ENCODE measurements around the gene LACTB.

Gene LACTB

GRCh38 chr15:63112871-63113270, 8.8 kb upstream of the LACTB start:
- Histone ChIP-seq H3K9me2 (replicated peaks; ENCODE audit: insufficient read depth, low read length) (no peaks in the 10 kb centered on the region), H3K79me2 (ENCODE audit: insufficient read depth, low read length) (no peaks in the 10 kb centered on the region), H2AFZ (ENCODE audit: low read depth, low read length, severe bottlenecking) (no peak overlapping the region), H3K4me3 (ENCODE audit: insufficient read depth, low read length, poor library complexity, severe bottlenecking) (no peak overlapping the region), H3K27me3 (ENCODE audit: low read length) (no peaks in the 10 kb centered on the region), H3K27ac (ENCODE audit: low read depth, low read length) (no peak overlapping the region), H3K4me2 (ENCODE audit: low read depth, low read length, poor library complexity, severe bottlenecking) (no peak overlapping the region), H3K36me3 (ENCODE audit: low read length) (no peaks in the 10 kb centered on the region), H3K9ac (ENCODE audit: low read length) (no peak overlapping the region), H4K20me1 (ENCODE audit: low read depth, low read length) (no peaks in the 10 kb centered on the region), H3F3A (ENCODE audit: insufficient read depth) (no peaks in the 10 kb centered on the region), H3K9me3 (ENCODE audit: insufficient read depth, low read length) (no peaks in the 10 kb centered on the region)
- no peak for TF ChIP-seq CTCF (IDR thresholded peaks at IDR 0.05; ENCODE audit: insufficient read depth, low read length, poor library complexity, severe bottlenecking)
- TF ChIP-seq EZH2phosphoT487 (conservative IDR thresholded peaks at IDR 0.05; ENCODE audit: low read length) = no peak

- Histone ChIP-seq H3K4me2 (ENCODE audit: low read depth, low read length, poor library complexity, severe bottlenecking) (no peak overlapping the region), H2AFZ (ENCODE audit: low read depth, low read length, severe bottlenecking) (no peak overlapping the region), H4K20me1 (ENCODE audit: low read depth, low read length) (no peaks in the 10 kb centered on the region), H3K27ac (ENCODE audit: low read depth, low read length) (no peak overlapping the region), H3K27me3 (ENCODE audit: low read length) (no peaks in the 10 kb centered on the region), H3F3A (ENCODE audit: insufficient read depth) (no peaks in the 10 kb centered on the region), H3K4me3 (ENCODE audit: insufficient read depth, low read length, poor library complexity, severe bottlenecking) (no peak overlapping the region), H3K36me3 (ENCODE audit: low read length) (no peaks in the 10 kb centered on the region), H3K9me2 (replicated peaks; ENCODE audit: insufficient read depth, low read length) (no peaks in the 10 kb centered on the region), H3K9ac (ENCODE audit: low read length) (no peak overlapping the region), H3K9me3 (ENCODE audit: insufficient read depth, low read length) (peaks cover 2% of the 10 kb centered on the region; the same call in 1 of the 2 replicates), H3K79me2 (ENCODE audit: insufficient read depth, low read length) (no peaks in the 10 kb centered on the region)
- TF ChIP-seq EZH2phosphoT487 (conservative IDR thresholded peaks at IDR 0.05; ENCODE audit: low read length) = no peak
- TF ChIP-seq CTCF (IDR thresholded peaks at IDR 0.05; ENCODE audit: insufficient read depth, low read length, poor library complexity, severe bottlenecking) = no peak
Observed at GRCh38 chr15:63114465-63114864, 7.2 kb upstream of the LACTB start.

- H2AFZ ChIP-seq (ENCODE audit: low read depth, low read length, severe bottlenecking) = no peak overlapping the region
- no peaks in the 10 kb centered on the region for H4K20me1 ChIP-seq (ENCODE audit: low read depth, low read length)
- H3K9ac ChIP-seq (ENCODE audit: low read length) = no peak overlapping the region
- no peaks in the 10 kb centered on the region for H3K79me2 ChIP-seq (ENCODE audit: insufficient read depth, low read length)
- peaks cover 9% of the 10 kb centered on the region for H3F3A ChIP-seq (ENCODE audit: insufficient read depth)
- H3K9me2 ChIP-seq (replicated peaks; ENCODE audit: insufficient read depth, low read length) = no peaks in the 10 kb centered on the region
- no peaks in the 10 kb centered on the region for H3K27me3 ChIP-seq (ENCODE audit: low read length)
- no peaks in the 10 kb centered on the region; the same call in 1 of the 2 replicates for H3K36me3 ChIP-seq (ENCODE audit: low read length)
- H3K9me3 ChIP-seq (ENCODE audit: insufficient read depth, low read length) = peaks cover 12% of the 10 kb centered on the region; the same call in 1 of the 2 replicates
- H3K4me2 ChIP-seq (ENCODE audit: low read depth, low read length, poor library complexity, severe bottlenecking) = no peak overlapping the region
- TF ChIP-seq EZH2phosphoT487 (conservative IDR thresholded peaks at IDR 0.05; ENCODE audit: low read length) = no peak
- no peak for TF ChIP-seq CTCF (IDR thresholded peaks at IDR 0.05; ENCODE audit: insufficient read depth, low read length, poor library complexity, severe bottlenecking)
- H3K27ac ChIP-seq (ENCODE audit: low read depth, low read length) = no peak overlapping the region
- H3K4me3 ChIP-seq (ENCODE audit: insufficient read depth, low read length, poor library complexity, severe bottlenecking) = no peak overlapping the region
Observed at GRCh38 chr15:63118854-63119253, 2.8 kb upstream of the LACTB start.

All from SU-DHL-6 (cell line).